DND-41 (cell line): Measurements from ENCODE around the gene CPSF4L.

Experiments
- ATAC-seq: fragments of 200-7000 bp; cut with Tn5 transposase; 3 replicates; pipeline ENCODE4 v1.9.1; 2021; ENCODE audit warnings: low read depth; ENCODE audit not compliant: insufficient read depth
- DNase-seq: peaks from one replicate; pipeline ENCODE4 v3.0.0-alpha.2; 2020
- H2AFZ ChIP-seq: 2 replicates; pipeline ENCODE4 v1.6.0; 2012; ENCODE audit warnings: low read depth, low read length
- H3K27ac ChIP-seq: 2 replicates; pipeline ENCODE4 v1.5.1; 2012; ENCODE audit warnings: low read length, inconsistent platforms
- H3K27me3 ChIP-seq: fragments of 200-600 bp; sonication (generic); 2 replicates; pipeline ENCODE4 v1.6.0; 2012; ENCODE audit warnings: low read length, mild to moderate bottlenecking, inconsistent platforms; ENCODE audit not compliant: insufficient read depth, poor library complexity
- H3K36me3 ChIP-seq: 2 replicates; pipeline ENCODE4 v1.5.1; 2012; ENCODE audit warnings: low read length, inconsistent platforms; ENCODE audit not compliant: insufficient read depth
- H3K4me1 ChIP-seq: 2 replicates; pipeline ENCODE4 v1.5.1; 2012; ENCODE audit warnings: mild to moderate bottlenecking, low read length; ENCODE audit not compliant: insufficient read depth
- H3K4me2 ChIP-seq: 2 replicates; pipeline ENCODE4 v1.6.0; 2012; ENCODE audit warnings: mild to moderate bottlenecking, moderate library complexity, low read length, inconsistent platforms; ENCODE audit not compliant: insufficient read depth
- H3K4me3 ChIP-seq, 2 experiments: fragments of 200-600 bp in 1 of 2; shearing (Covaris generic) in 1 of 2; 2 replicates each; pipeline ENCODE4 v1.5.1; 2012 to 2016; ENCODE audit warnings: inconsistent platforms in 2 of 2, low read length in 2 of 2, mild to moderate bottlenecking in 2 of 2, low read depth in 1 of 2, moderate library complexity in 1 of 2
- H3K79me2 ChIP-seq: 2 replicates; pipeline ENCODE4 v1.6.0; 2012; ENCODE audit warnings: low read length, inconsistent platforms; ENCODE audit not compliant: insufficient read depth
- H3K9ac ChIP-seq: 2 replicates; pipeline ENCODE4 v1.6.0; 2012; ENCODE audit warnings: low read depth, mild to moderate bottlenecking, inconsistent platforms, low read length, moderate library complexity
- H3K9me3 ChIP-seq: 2 replicates; pipeline ENCODE4 v1.5.1; 2012; ENCODE audit warnings: low read length, moderate library complexity, mild to moderate bottlenecking, inconsistent platforms; ENCODE audit not compliant: insufficient read depth, severe bottlenecking
- H4K20me1 ChIP-seq: 2 replicates; pipeline ENCODE4 v1.6.0; 2012; ENCODE audit warnings: low read length; ENCODE audit not compliant: insufficient read depth
- EZH2 ChIP-seq: IDR thresholded peaks from 3 replicates; pipeline ENCODE4 v1.6.1; 2012; ENCODE audit warnings: borderline replicate concordance, low read depth, mild to moderate bottlenecking, moderate library complexity, low read length, inconsistent platforms; ENCODE audit not compliant: severe bottlenecking
- TF ChIP-seq, protein P1 (sequence below): IDR thresholded peaks from 2 replicates; pipeline ENCODE4 v1.5.1; 2012; ENCODE audit warnings: borderline replicate concordance, low read length, moderate library complexity, mild to moderate bottlenecking; ENCODE audit not compliant: poor library complexity, severe bottlenecking; ENCODE audit errors: extremely low read depth

Gene CPSF4L

DNA sequence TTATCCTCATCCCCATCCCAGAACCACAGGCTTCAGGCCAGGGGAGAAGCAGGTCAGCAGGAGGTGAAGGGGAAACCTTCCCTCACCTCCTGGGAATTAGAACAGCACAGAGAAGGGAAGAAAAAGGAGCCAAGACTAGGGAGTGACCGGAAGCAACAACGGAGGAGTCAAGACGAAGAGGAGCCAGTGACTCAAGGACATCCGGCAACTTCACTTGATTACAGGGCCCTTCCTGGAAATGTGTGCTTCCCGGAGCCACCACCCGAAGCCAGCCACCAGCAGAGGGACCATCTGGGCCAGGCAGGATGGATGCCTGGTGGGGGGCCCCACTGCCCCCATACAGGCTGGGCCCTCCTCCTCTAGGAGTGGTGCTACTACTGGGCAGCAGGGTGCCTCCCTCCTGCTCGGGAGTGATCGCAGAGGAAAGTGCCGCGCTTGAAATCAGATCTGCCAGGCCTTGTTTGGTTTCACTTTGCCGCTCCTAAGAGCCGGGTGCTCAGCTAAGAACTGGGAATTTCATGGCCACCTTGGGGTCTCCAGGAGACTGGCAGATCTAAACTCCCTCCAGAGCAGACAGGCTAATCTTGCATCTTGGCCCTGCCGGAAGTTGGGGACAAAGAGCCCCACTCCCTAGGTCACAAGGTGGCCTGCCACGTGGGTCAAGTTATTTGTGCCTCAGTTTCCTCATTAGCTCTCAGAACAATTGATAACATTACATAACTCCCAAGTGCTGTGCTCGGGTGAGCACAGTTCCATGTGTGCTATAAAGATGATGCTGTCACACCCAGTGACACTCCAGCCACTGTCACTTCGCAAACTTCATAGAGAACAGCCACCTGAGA, 43.5 kb upstream of the CPSF4L start:
- Histone ChIP-seq H3K9me3 (no peaks in the 10 kb centered on the region), H3K4me1 (peaks cover 4% of the 10 kb centered on the region), H3K27me3 (peaks cover 8% of the 10 kb centered on the region), H3K79me2 (no peaks in the 10 kb centered on the region), H3K4me2 (no peak overlapping the region), H3K9ac (no peak overlapping the region), H3K27ac (no peak overlapping the region), H4K20me1 (no peaks in the 10 kb centered on the region), H2AFZ (no peak overlapping the region), H3K36me3 (no peaks in the 10 kb centered on the region), H3K4me3 (no peak overlapping the region)
- TF ChIP-seq, protein P1, sequence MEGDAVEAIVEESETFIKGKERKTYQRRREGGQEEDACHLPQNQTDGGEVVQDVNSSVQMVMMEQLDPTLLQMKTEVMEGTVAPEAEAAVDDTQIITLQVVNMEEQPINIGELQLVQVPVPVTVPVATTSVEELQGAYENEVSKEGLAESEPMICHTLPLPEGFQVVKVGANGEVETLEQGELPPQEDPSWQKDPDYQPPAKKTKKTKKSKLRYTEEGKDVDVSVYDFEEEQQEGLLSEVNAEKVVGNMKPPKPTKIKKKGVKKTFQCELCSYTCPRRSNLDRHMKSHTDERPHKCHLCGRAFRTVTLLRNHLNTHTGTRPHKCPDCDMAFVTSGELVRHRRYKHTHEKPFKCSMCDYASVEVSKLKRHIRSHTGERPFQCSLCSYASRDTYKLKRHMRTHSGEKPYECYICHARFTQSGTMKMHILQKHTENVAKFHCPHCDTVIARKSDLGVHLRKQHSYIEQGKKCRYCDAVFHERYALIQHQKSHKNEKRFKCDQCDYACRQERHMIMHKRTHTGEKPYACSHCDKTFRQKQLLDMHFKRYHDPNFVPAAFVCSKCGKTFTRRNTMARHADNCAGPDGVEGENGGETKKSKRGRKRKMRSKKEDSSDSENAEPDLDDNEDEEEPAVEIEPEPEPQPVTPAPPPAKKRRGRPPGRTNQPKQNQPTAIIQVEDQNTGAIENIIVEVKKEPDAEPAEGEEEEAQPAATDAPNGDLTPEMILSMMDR, result no peak
- no peak for TF ChIP-seq EZH2
- ATAC-seq (no peak), DNase-seq (no peak)

DNA sequence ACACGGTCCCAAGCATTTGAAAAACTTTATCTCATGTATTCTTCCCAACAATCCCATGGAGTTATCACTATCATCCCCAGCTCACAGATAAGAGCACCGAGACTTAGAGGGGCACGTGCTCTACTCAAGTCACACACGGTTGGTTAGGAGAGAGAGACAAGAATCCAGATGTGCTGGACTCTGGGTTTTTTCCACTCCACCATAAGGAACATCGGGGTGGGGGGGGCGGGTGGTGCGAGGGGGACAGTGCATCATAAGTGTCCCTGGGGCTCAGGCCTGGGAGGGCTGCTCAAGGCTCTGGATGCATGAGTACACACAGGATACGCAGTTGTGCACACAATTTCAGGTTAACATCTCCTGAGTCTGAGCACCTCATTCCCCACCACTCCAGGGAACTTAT, 42.8 kb upstream of the CPSF4L start:
- no peak overlapping the region for H2AFZ ChIP-seq
- H3K27me3 ChIP-seq, result peaks cover under 1% of the 10 kb centered on the region
- no peaks in the 10 kb centered on the region for H3K9me3 ChIP-seq
- H3K9ac ChIP-seq, result no peak overlapping the region
- H3K4me1 ChIP-seq, result no peaks in the 10 kb centered on the region
- H4K20me1 ChIP-seq, result 0 out of 2 replicates have a peak, but pooled peaks cover 3% of the 10 kb centered on the region
- ATAC-seq, result no peak
- no peak overlapping the region for H3K27ac ChIP-seq
- DNase-seq, result no peak
- H3K4me3 ChIP-seq, result no peak overlapping the region
- TF ChIP-seq, protein P1, result no peak
- H3K79me2 ChIP-seq, result no peaks in the 10 kb centered on the region
- no peak overlapping the region for H3K4me2 ChIP-seq
- H3K36me3 ChIP-seq, result no peaks in the 10 kb centered on the region

DNA sequence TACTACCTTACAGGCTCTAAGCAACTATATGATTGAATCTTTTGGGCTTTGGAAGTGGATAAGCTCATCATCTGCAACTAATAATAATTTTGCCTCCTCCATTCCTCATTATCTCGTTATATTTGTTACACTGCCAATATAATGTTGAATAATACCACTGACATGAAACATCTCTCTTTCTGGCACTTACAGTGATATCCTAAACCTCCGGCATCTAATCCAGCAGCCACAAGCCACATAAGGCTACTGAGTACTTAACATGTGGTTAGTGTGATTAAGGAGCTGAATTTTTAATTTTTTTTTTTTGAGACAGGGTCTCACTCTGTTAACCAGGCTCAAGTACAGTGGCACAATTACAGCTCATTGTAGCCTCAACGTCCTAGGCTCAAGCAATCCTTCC, 40.5 kb upstream of the CPSF4L start:
- H2AFZ ChIP-seq, result no peak overlapping the region
- H3K27ac ChIP-seq, result no peak overlapping the region
- H3K9ac ChIP-seq, result no peak overlapping the region
- no peaks in the 10 kb centered on the region for H3K4me1 ChIP-seq
- H4K20me1 ChIP-seq, result 0 out of 2 replicates have a peak, but pooled peaks cover 4% of the 10 kb centered on the region
- no peaks in the 10 kb centered on the region for H3K27me3 ChIP-seq
- H3K4me2 ChIP-seq, result no peak overlapping the region
- ATAC-seq (no peak), DNase-seq (no peak)
- no peak for TF ChIP-seq EZH2
- TF ChIP-seq, protein P1, result no peak
- no peaks in the 10 kb centered on the region for H3K9me3 ChIP-seq
- H3K79me2 ChIP-seq, result no peaks in the 10 kb centered on the region
- H3K36me3 ChIP-seq, result no peaks in the 10 kb centered on the region
- H3K4me3 ChIP-seq, result no peak overlapping the region
